WTC11 (cell line): ENCODE results near the gene PDK1. TPM values are rescaled to one million over a fixed set of nuclear protein-coding genes. Genes with fewer than 3 reads are reported as not detected.

Experiments
- ATAC-seq: fragments of 200-7000 bp; cut with Tn5 transposase; 2 replicates; pipeline ENCODE4 v1.10.0; 2021; ENCODE audit warnings: mild to moderate bottlenecking, moderate library complexity
- CTCF ChIA-PET: fragments of 300-600 bp; sonication (Branson Sonifier 250); formaldehyde crosslinking; loops from one replicate; lab custom pipeline; 2021; ENCODE audit warnings: antibody characterized with exemption; lab: Charles Lee
- POLR2A ChIA-PET: fragments of 350-600 bp; sonication (Branson Sonifier 250); formaldehyde crosslinking; loops from one replicate; lab custom pipeline; 2021; ENCODE audit warnings: antibody characterized with exemption; lab: Charles Lee
- DNase-seq: peaks from one replicate; pipeline ENCODE4 v3.0.0; 2021; ENCODE audit warnings: low spot score
- H3K27ac Mint-ChIP-seq: 2 replicates; pipeline ENCODE4 v1.8.0; 2021; ENCODE audit warnings: mixed read lengths
- H3K27me3 Mint-ChIP-seq: 2 replicates; pipeline ENCODE4 v1.8.0; 2021; ENCODE audit warnings: low read depth, mild to moderate bottlenecking, moderate library complexity, mixed read lengths
- H3K36me3 Mint-ChIP-seq: 2 replicates; pipeline ENCODE4 v1.8.0; 2021; ENCODE audit warnings: mixed read lengths
- H3K4me1 Mint-ChIP-seq: 2 replicates; pipeline ENCODE4 v1.8.0; 2022; ENCODE audit warnings: mixed read lengths
- H3K4me3 Mint-ChIP-seq: 2 replicates; pipeline ENCODE4 v1.8.0; 2021; ENCODE audit warnings: mild to moderate bottlenecking, moderate library complexity, mixed read lengths
- H3K9me3 Mint-ChIP-seq: 2 replicates; pipeline ENCODE4 v1.8.0; 2021; ENCODE audit warnings: mixed read lengths
- ARID4B ChIP-seq: sonication (generic); formaldehyde crosslinking; IDR thresholded peaks from 2 replicates; pipeline ENCODE4 v1.8.0; 2023; ENCODE audit warnings: missing genetic modification reagents, mild to moderate bottlenecking, borderline replicate concordance
- E2F1 ChIP-seq: sonication (generic); formaldehyde crosslinking; IDR thresholded peaks from 2 replicates; pipeline ENCODE4 v1.8.0; 2022; ENCODE audit warnings: mild to moderate bottlenecking, missing genetic modification reagents
- GTF2I ChIP-seq: fragments of 250-450 bp; sonication (Bioruptor Pico); conservative IDR thresholded peaks from 2 replicates; pipeline ENCODE4 v1.4.0; 2021; ENCODE audit warnings: mild to moderate bottlenecking
- HMGA2 ChIP-seq: fragments of 250-450 bp; sonication (Bioruptor Pico); IDR thresholded peaks from 2 replicates; pipeline ENCODE4 v1.4.0; 2021; ENCODE audit warnings: mild to moderate bottlenecking, moderate library complexity
- NFYB ChIP-seq: sonication (generic); formaldehyde crosslinking; conservative IDR thresholded peaks from 2 replicates; pipeline ENCODE4 v1.8.0; 2022; ENCODE audit warnings: low read depth, missing genetic modification reagents
- PREB ChIP-seq: sonication (generic); formaldehyde crosslinking; IDR thresholded peaks from 2 replicates; pipeline ENCODE4 v1.8.1; 2022; ENCODE audit warnings: mild to moderate bottlenecking, missing genetic modification reagents, moderate library complexity, borderline replicate concordance
- TEAD1 ChIP-seq: sonication (generic); formaldehyde crosslinking; IDR thresholded peaks from 2 replicates; pipeline ENCODE4 v1.8.0; 2022; ENCODE audit warnings: mild to moderate bottlenecking, missing genetic modification reagents
- ZBTB43 ChIP-seq: sonication (generic); formaldehyde crosslinking; IDR thresholded peaks from 2 replicates; pipeline ENCODE4 v1.8.1; 2023; ENCODE audit warnings: mild to moderate bottlenecking, missing genetic modification reagents
- ZNF512 ChIP-seq: sonication (generic); formaldehyde crosslinking; IDR thresholded peaks from 2 replicates; pipeline ENCODE4 v1.8.1; 2022; ENCODE audit warnings: missing genetic modification reagents, borderline replicate concordance
- total RNA-seq: library from RNA; stranded (reverse); gene quantifications from 3 replicates; pipeline ENCODE4 v1.2.3, GENCODE V29; 2021

The PDK1 gene
- total RNA-seq, 1 experiment from 2014 or later = 22.9 TPM

GRCh38 chr2:172615727-172616261, 59.9 kb downstream of the PDK1 start:
- no peak overlapping the region for H3K27ac Mint-ChIP-seq
- ATAC-seq = no peak
- no peak for TF ChIP-seq NFYB
- TF ChIP-seq, all 79 proteins: peak for 0
- H3K9me3 Mint-ChIP-seq = peaks cover 5% of the 10 kb centered on the region
- peaks cover 20% of the 10 kb centered on the region for H3K36me3 Mint-ChIP-seq
- DNase-seq = no peak
- H3K27me3 Mint-ChIP-seq = no peaks in the 10 kb centered on the region; the same call in 1 of the 2 replicates
- peaks cover 5% of the 10 kb centered on the region; the same call in 1 of the 2 replicates for H3K4me1 Mint-ChIP-seq
- ChIA-PET POLR2A (no interaction called here), CTCF (no interaction called here)
- H3K4me3 Mint-ChIP-seq = no peak overlapping the region

GRCh38 chr2:172617115-172617514, 61.2 kb downstream of the PDK1 start:
- H3K27me3 Mint-ChIP-seq = no peaks in the 10 kb centered on the region; the same call in 1 of the 2 replicates
- H3K9me3 Mint-ChIP-seq = peaks cover 10% of the 10 kb centered on the region
- peaks cover 15% of the 10 kb centered on the region for H3K36me3 Mint-ChIP-seq
- H3K4me1 Mint-ChIP-seq = peaks cover 5% of the 10 kb centered on the region; the same call in 1 of the 2 replicates
- H3K27ac Mint-ChIP-seq = no peak overlapping the region
- ChIA-PET POLR2A (no interaction called here), CTCF (no interaction called here)
- TF ChIP-seq PREB (CRISPR knock-in tag) (no peak), HMGA2 (peak; percentile 96)
- H3K4me3 Mint-ChIP-seq = no peak overlapping the region
- no peak for ATAC-seq
- DNase-seq = no peak

GRCh38 chr2:172623249-172623965, 67.5 kb downstream of the PDK1 start:
- Mint-ChIP-seq H3K36me3 (peaks cover 38% of the 10 kb centered on the region), H3K27me3 (no peaks in the 10 kb centered on the region; the same call in 1 of the 2 replicates), H3K27ac (no peak overlapping the region), H3K4me1 (no peaks in the 10 kb centered on the region), H3K9me3 (peaks cover 36% of the 10 kb centered on the region), H3K4me3 (no peak overlapping the region)
- TF ChIP-seq ZBTB43 (CRISPR knock-in tag) (no peak), E2F1 (CRISPR knock-in tag) (no peak), ARID4B (CRISPR knock-in tag) (no peak), ZNF512 (no peak), TEAD1 (CRISPR knock-in tag) (no peak), GTF2I (CRISPR knock-in tag) (no peak)
- ATAC-seq = no peak
- no peak for DNase-seq
- CTCF ChIA-PET = interaction anchor here (0.7 kb wide), 1 partner anchor 51 kb away, joined by 3 read pairs; no protein-coding TSS in a partner anchor
- POLR2A ChIA-PET = interaction anchor here (0.6 kb wide), 1 partner anchor 345 kb away, joined by 5 read pairs; no protein-coding TSS in a partner anchor
